ENCODE results near the gene CABP7. TPM values are rescaled to one million over a fixed set of nuclear protein-coding genes. Genes with fewer than 3 reads are reported as not detected.

Gene CABP7
- total RNA-seq, 1 donor from 2014 or later: not detected

GRCh38 chr22:29697853-29698598 is 21.8 kb upstream of the CABP7 start:
- no peak for FAIRE-seq
- no peak overlapping the region for H3K4me3 ChIP-seq (ENCODE audit: low read depth, low read length)
- H3K36me3 ChIP-seq (ENCODE audit: control insufficient read depth, insufficient read depth, low read length): peaks cover 4% of the 10 kb centered on the region
- no peaks in the 10 kb centered on the region for H3K27me3 ChIP-seq (ENCODE audit: control insufficient read depth, insufficient read depth, low read length)
- no peak for DNase-seq (ENCODE audit: low read depth)
- no peak for TF ChIP-seq CTCF (IDR thresholded peaks at IDR 0.05; ENCODE audit: insufficient read depth, low read length, severe bottlenecking)

- H3K4me3 ChIP-seq (ENCODE audit: low read depth, low read length): no peak overlapping the region
- peaks cover 2% of the 10 kb centered on the region for H3K27me3 ChIP-seq (ENCODE audit: control insufficient read depth, insufficient read depth, low read length)
- DNase-seq (ENCODE audit: low read depth) (no peak), FAIRE-seq (no peak)
- TF ChIP-seq CTCF (IDR thresholded peaks at IDR 0.05; ENCODE audit: insufficient read depth, low read length, severe bottlenecking): no peak
- H3K36me3 ChIP-seq (ENCODE audit: control insufficient read depth, insufficient read depth, low read length): no peaks in the 10 kb centered on the region
Observed at GRCh38 chr22:29700206-29700899, 19.4 kb upstream of the CABP7 start.

- no peak for DNase-seq (ENCODE audit: low read depth)
Observed at GRCh38 chr22:29700900-29701154, 19.0 kb upstream of the CABP7 start.

GRCh38 chr22:29701155-29701999 is 18.4 kb upstream of the CABP7 start:
- DNase-seq (ENCODE audit: low read depth): peak; percentile 47
- FAIRE-seq: no peak
- TF ChIP-seq CTCF (IDR thresholded peaks at IDR 0.05; ENCODE audit: insufficient read depth, low read length, severe bottlenecking): peak; percentile 54
- no peaks in the 10 kb centered on the region for H3K36me3 ChIP-seq (ENCODE audit: control insufficient read depth, insufficient read depth, low read length)
- no peak overlapping the region for H3K4me3 ChIP-seq (ENCODE audit: low read depth, low read length)
- H3K27me3 ChIP-seq (ENCODE audit: control insufficient read depth, insufficient read depth, low read length): peaks cover 2% of the 10 kb centered on the region

More at GRCh38 chr22:29700900-29701154, 19.0 kb upstream of the CABP7 start:
- no peak for TF ChIP-seq CTCF (IDR thresholded peaks at IDR 0.05; ENCODE audit: insufficient read depth, low read length, severe bottlenecking)
- Histone ChIP-seq H3K36me3 (ENCODE audit: control insufficient read depth, insufficient read depth, low read length) (no peaks in the 10 kb centered on the region), H3K27me3 (ENCODE audit: control insufficient read depth, insufficient read depth, low read length) (peaks cover 2% of the 10 kb centered on the region), H3K4me3 (ENCODE audit: low read depth, low read length) (no peak overlapping the region)
- FAIRE-seq: no peak

GRCh38 chr22:29702000-29702930 is 17.5 kb upstream of the CABP7 start:
- FAIRE-seq (no peak), DNase-seq (ENCODE audit: low read depth) (no peak)
- Histone ChIP-seq H3K27me3 (ENCODE audit: control insufficient read depth, insufficient read depth, low read length) (peaks cover 3% of the 10 kb centered on the region), H3K4me3 (ENCODE audit: low read depth, low read length) (no peak overlapping the region), H3K36me3 (ENCODE audit: control insufficient read depth, insufficient read depth, low read length) (no peaks in the 10 kb centered on the region)
- no peak for TF ChIP-seq CTCF (IDR thresholded peaks at IDR 0.05; ENCODE audit: insufficient read depth, low read length, severe bottlenecking)

Data from bronchial epithelial cell (primary cell).